Esophagus squamous epithelium (tissue), 5 donors: ENCODE measurements around the gene CNTNAP2. TPM values are rescaled to one million over a fixed set of nuclear protein-coding genes. Genes with fewer than 3 reads are reported as not detected.

ENCODE experiments used
- DNase-seq: peaks from one replicate; lab custom pipeline; 2025; lab: John Stamatoyannopoulos, UW
- H3K27ac ChIP-seq, 4 donors: fragments of 200-600 bp; sonication (generic); one replicate each; pipeline ENCODE4 v1.5.1; 2016 to 2019; ENCODE audit warnings: mild to moderate bottlenecking in 1 of 4
- H3K27me3 ChIP-seq, 4 donors: fragments of 200-600 bp; sonication (generic); 1 replicate in 3 of 4; 2 replicates in 1 of 4; pipeline versions ENCODE4 v1.5.1 to v1.6.0; 2017 to 2021; ENCODE audit warnings: antibody characterized with exemption in 1 of 4
- H3K36me3 ChIP-seq, 3 donors: fragments of 200-600 bp; sonication (generic); one replicate each; pipeline ENCODE4 v1.5.1; 2016 to 2019
- H3K4me1 ChIP-seq, 3 donors: fragments of 200-600 bp; sonication (generic); one replicate each; pipeline ENCODE4 v1.5.1; 2017 to 2019
- H3K4me3 ChIP-seq, 4 donors: fragments of 200-600 bp; sonication (generic); 1 replicate in 3 of 4; 2 replicates in 1 of 4; pipeline ENCODE4 v1.5.1; 2016 to 2019; ENCODE audit warnings: mild to moderate bottlenecking in 2 of 4, moderate library complexity in 1 of 4
- H3K9me3 ChIP-seq, 3 donors: fragments of 200-600 bp; sonication (generic); one replicate each; pipeline ENCODE4 v1.5.1; 2016 to 2019
- POLR2A ChIP-seq, 4 donors: fragments of 450-650 bp; IDR thresholded peaks; one replicate each; pipeline ENCODE4 v1.6.1; 2017; ENCODE audit warnings: antibody characterized with exemption in 4 of 4, mild to moderate bottlenecking in 4 of 4, moderate library complexity in 3 of 4
- WGBS, 2 donors: methylation state at CpG; one replicate each; pipeline ENCODE4 v1.1.5; 2018; 5-methylcytosine and 5-hydroxymethylcytosine counted together
- intact Hi-C: fragments of 100-400 bp; cut with DNase I; formaldehyde crosslinking; loops from one replicate; pipeline ENCODE4 v1.15.0; 2022
- total RNA-seq, 4 donors: library from RNA; depleted of rRNA; stranded (reverse); fragments of >200 nt; gene quantifications; one replicate each; pipeline ENCODE4 v1.1.0, GENCODE V29; 2016
- TF ChIP-seq, protein P1 (sequence below), 6 experiments: fragments of 450-650 bp in 4 of 6; fragments of 200-600 bp in 2 of 6; sonication (generic) in 2 of 6; IDR thresholded peaks; one replicate each; pipeline ENCODE4 v1.5.1; 2016 to 2019; ENCODE audit warnings: antibody characterized with exemption in 6 of 6, mild to moderate bottlenecking in 4 of 6, moderate library complexity in 4 of 6
- donor health status: DM: yes; HTN: yes; CAD: no.

CNTNAP2 gene
- total RNA-seq, 4 donors from 2014 or later, result 0.95 to 2.3 (median 1.2) TPM

DNA sequence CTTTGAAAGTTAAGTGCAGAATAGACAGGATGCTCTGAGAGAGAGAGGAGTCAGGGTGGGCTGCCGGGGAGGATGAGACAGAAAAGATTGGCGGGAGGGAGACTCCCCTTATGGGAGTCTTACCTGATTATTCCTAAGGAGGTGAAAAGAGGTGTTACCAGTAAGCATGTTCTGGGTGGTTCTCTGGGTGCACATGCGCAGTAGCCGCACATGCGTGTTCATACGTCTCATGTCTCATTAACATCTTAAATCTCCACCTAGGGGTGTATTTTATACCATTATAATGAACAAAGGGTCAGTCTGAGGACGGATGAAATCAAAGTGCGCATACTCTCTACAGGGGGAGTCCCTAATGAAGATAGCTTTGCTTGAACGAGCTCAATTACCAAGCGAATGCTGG lies 1881.0 kb downstream of the CNTNAP2 start:
- DNase-seq, result no peak
- H3K4me3 ChIP-seq, result no peak overlapping the region
- 93% methylated on average over 10 of the region's 10 CpGs for WGBS, 2 donors
- no peaks in the 10 kb centered on the region for H3K36me3 ChIP-seq
- H3K27ac ChIP-seq, result no peak overlapping the region
- H3K4me1 ChIP-seq, result no peaks in the 10 kb centered on the region
- TF ChIP-seq, protein P1, sequence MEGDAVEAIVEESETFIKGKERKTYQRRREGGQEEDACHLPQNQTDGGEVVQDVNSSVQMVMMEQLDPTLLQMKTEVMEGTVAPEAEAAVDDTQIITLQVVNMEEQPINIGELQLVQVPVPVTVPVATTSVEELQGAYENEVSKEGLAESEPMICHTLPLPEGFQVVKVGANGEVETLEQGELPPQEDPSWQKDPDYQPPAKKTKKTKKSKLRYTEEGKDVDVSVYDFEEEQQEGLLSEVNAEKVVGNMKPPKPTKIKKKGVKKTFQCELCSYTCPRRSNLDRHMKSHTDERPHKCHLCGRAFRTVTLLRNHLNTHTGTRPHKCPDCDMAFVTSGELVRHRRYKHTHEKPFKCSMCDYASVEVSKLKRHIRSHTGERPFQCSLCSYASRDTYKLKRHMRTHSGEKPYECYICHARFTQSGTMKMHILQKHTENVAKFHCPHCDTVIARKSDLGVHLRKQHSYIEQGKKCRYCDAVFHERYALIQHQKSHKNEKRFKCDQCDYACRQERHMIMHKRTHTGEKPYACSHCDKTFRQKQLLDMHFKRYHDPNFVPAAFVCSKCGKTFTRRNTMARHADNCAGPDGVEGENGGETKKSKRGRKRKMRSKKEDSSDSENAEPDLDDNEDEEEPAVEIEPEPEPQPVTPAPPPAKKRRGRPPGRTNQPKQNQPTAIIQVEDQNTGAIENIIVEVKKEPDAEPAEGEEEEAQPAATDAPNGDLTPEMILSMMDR (IDR thresholded peaks at IDR 0.05), result no peak
- TF ChIP-seq POLR2A (IDR thresholded peaks at IDR 0.05), result no peak
- intact Hi-C loops, result no loop called here
- H3K27me3 ChIP-seq, result no peaks in the 10 kb centered on the region
- H3K9me3 ChIP-seq, result no peaks in the 10 kb centered on the region

DNA sequence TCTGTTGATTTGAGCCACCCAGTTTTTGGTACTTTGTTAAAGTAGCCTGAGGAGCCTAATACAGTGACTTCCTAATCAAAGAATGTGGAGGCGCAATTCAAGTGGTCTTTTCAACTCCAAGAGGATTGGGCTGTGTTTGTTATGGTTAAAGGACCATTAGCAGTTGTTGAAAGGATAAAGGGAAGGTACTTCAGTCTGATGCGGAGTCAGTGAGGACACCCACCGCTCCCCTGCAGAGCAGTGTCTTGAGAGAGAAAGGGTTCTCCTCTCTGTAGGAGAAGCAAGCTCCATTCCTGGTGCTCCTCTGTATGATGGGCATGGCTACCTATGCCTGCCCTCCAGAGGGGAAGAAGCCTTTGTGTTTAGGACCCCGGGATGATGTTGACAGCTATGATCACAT lies 1883.4 kb downstream of the CNTNAP2 start:
- intact Hi-C loops, result no loop called here
- Histone ChIP-seq H3K36me3 (no peaks in the 10 kb centered on the region), H3K9me3 (no peaks in the 10 kb centered on the region), H3K27me3 (no peaks in the 10 kb centered on the region), H3K4me3 (no peak overlapping the region), H3K27ac (no peak overlapping the region), H3K4me1 (no peaks in the 10 kb centered on the region)
- WGBS, 2 donors, result 66 to 89% methylated on average over 3 to 4 of the region's 4 CpGs
- TF ChIP-seq, protein P1 (IDR thresholded peaks at IDR 0.05), result no peak
- no peak for TF ChIP-seq POLR2A (IDR thresholded peaks at IDR 0.05)
- no peak for DNase-seq

DNA sequence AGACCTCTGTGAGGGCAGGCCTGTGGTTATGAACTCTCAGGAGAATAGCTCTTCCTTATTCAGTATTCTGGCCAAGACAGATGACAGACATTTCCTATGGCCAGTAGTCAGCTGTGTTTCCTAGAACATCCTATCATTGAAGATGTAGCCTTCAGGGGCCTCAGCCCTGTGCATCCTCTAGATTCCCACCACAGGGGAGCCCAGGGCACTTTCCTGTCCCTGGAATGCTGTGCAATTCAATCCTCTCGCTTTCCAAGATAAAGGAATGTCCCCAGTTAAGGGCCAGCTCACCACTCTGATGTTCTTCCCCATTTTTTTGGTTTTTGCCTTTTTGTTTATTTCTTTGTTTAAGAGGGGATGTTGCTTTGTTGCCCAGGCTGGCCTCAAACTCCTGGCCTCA lies 1895.2 kb downstream of the CNTNAP2 start:
- intact Hi-C loops, result no loop called here
- H3K4me1 ChIP-seq, result no peaks in the 10 kb centered on the region
- H3K27ac ChIP-seq, result no peak overlapping the region
- WGBS, 2 donors, result 73 to 77% methylated on average over 1 of the region's 1 CpG
- H3K9me3 ChIP-seq, result no peaks in the 10 kb centered on the region
- no peak for DNase-seq
- TF ChIP-seq, protein P1 (IDR thresholded peaks at IDR 0.05), result no peak
- no peak for TF ChIP-seq POLR2A (IDR thresholded peaks at IDR 0.05)
- no peaks in the 10 kb centered on the region for H3K27me3 ChIP-seq
- H3K36me3 ChIP-seq, result no peaks in the 10 kb centered on the region
- H3K4me3 ChIP-seq, result no peak overlapping the region

DNA sequence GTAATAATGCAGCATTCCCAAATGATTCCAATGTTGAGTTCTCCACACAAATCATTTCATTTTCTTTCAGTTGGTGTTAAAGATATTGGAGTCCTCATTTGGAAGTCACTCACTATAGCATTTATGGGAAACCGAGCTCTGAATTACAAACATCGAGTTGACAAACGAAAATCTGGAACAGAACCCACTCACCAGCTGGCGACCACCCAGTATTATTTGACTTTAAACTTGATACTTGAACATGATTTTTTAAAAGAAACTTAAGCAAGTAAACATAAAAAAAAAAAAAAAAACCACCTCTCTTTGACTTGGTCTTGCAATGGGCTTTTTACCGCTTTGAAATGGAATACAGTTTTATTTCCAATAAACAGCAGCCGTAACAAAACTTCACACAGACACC lies 1897.4 kb downstream of the CNTNAP2 start:
- no peaks in the 10 kb centered on the region for H3K9me3 ChIP-seq
- 60 to 80% methylated on average over 6 of the region's 6 CpGs for WGBS, 2 donors
- DNase-seq, result no peak

DNA sequence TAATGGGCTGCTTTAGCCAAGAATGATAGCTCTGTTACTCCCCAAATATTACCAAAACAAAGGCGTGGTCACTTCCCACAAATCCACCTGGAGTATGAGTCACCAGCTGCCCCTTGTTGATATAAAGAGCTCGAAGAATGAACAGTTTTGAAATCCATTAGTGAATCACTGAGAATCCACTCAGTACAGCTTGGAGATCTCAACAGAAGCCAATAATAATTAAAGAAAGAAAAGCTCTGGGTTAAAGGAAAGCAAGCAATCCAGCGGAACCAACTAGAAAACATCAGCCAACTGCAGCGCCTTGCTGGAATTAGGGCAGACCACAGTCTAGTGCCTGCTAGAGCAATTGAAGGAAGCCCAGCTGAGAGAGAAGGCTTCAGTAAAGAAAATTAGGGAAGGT lies 1897.9 kb downstream of the CNTNAP2 start:
- no peak overlapping the region for H3K27ac ChIP-seq
- H3K36me3 ChIP-seq, result no peaks in the 10 kb centered on the region
- intact Hi-C loops, result no loop called here
- no peak overlapping the region for H3K4me3 ChIP-seq
- no peaks in the 10 kb centered on the region for H3K4me1 ChIP-seq
- no peak for DNase-seq
- 36 to 41% methylated on average over 4 of the region's 4 CpGs for WGBS, 2 donors
- H3K9me3 ChIP-seq, result no peaks in the 10 kb centered on the region
- TF ChIP-seq POLR2A (IDR thresholded peaks at IDR 0.05), result no peak
- TF ChIP-seq, protein P1 (IDR thresholded peaks at IDR 0.05), result no peak
- H3K27me3 ChIP-seq, result no peaks in the 10 kb centered on the region

More for the DNA sequence above, 1897.4 kb downstream of the CNTNAP2 start:
- Histone ChIP-seq H3K4me3 (no peak overlapping the region), H3K27me3 (no peaks in the 10 kb centered on the region), H3K4me1 (no peaks in the 10 kb centered on the region), H3K27ac (no peak overlapping the region), H3K36me3 (no peaks in the 10 kb centered on the region)
- intact Hi-C loops, result no loop called here
- TF ChIP-seq POLR2A (IDR thresholded peaks at IDR 0.05), result no peak
- TF ChIP-seq, protein P1 (IDR thresholded peaks at IDR 0.05), result no peak
